ENCODE data around the gene CHI3L1.

Gene CHI3L1

DNA sequence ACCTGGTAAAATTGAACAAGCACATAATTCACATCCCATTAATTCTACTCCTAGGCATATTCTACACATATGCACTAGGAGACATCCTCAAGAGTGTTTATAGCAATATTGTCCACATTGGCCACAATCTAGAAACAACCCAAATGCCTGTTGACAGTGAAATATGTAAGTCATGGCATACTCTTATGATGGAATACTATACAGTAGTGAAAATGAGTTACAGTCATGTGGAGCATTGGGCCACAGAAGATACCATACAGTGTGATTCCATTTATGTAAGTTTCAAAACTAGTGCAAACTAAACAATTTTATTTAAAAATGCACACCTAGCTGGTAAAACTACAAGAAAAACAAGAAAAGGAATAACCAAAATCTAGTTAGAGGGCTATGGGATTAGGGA lies 23.8 kb upstream of the CHI3L1 start:
- intact Hi-C loops (cut with DNase I): no loop called here
- no peak for DNase-seq

DNA sequence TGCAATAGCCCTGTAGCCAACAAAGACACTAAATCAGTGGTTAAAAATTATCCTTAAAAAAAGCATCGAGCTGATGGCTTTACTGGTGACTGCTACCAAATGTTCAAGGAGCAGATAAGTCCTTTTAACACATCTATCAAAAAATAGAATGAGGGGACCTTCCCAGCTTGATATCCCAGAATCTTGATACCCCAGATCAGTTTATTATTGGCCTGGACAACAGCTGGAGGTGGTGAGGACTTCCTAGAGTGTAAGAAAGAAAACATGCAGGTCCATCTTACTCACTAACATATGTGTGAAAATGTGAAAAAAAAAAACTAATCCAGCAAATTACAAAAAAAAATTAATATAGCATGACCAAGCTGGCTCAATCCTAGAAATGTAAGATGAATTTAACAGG lies 21.7 kb upstream of the CHI3L1 start:
- intact Hi-C loops (cut with DNase I): no loop called here
- no peak for DNase-seq

DNA sequence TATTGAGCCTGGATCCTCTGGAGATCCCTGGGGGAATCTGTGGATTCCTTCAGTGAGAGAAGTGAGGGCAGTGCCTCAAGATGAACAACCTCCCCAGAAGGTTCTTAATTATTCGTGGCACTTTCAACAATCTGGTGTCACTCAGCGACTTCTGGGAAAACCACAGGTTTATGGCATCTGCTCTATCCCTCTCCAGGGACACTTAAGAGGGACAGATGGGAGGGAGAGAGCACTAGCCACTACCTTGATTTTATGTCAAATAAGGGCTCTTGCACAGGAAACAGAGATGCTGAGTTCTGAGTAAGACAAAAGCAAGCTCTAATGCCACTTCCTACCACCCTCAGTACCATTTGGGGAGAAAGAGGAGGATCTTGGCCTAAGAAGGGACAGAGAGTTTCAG lies 21.2 kb upstream of the CHI3L1 start:
- no peak for DNase-seq
- intact Hi-C loops (cut with DNase I): no loop called here

DNA sequence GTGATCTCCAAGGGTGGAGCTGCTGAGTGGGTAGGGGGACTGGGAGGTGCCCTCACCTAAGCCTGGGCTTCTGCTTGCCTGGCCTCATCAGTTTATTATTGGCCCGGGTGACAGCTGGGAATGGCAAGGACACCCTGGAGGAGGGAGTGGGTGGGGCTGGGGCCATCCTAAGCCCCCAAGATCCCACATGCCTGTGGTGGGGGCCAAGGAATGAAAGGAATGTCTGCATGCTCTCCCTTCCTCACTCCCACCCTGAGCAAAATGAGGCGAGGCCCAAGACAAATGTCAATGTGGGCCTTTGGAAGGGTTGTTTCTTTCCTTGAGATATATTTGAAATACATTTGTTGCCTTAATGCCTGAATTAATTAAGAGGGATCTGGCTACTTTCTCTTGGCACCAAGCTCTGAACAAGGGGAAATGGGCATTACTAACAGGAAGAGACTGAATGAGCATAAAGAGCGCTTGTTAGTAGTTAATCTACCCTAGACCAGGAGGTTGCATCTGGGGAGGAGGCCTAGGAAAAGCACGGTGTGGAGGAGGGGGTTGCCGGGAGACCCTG lies 19.7 kb upstream of the CHI3L1 start:
- intact Hi-C loops (cut with DNase I): no loop called here
- no peak for DNase-seq

DNA sequence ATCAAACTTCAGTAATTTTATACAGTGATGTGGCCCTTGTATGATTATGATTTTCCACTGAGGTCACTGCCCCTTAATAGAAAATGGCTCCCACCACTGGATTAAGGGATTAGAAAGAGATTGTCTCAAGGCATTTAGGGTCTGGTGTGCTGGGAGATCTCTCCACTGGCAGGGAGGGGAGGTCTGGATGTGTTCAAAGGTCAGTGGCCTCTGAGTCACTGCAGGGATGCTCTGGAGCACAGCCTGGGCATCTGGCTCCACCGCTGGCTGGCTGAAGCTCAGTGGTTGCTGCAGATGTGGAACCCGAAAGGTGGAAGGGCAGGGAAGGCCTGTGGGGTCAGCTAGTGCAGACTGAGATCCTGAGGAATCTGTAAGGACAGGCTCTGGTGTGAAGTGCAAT lies 18.3 kb upstream of the CHI3L1 start:
- DNase-seq: no peak
- intact Hi-C loops (cut with DNase I): no loop called here

DNA sequence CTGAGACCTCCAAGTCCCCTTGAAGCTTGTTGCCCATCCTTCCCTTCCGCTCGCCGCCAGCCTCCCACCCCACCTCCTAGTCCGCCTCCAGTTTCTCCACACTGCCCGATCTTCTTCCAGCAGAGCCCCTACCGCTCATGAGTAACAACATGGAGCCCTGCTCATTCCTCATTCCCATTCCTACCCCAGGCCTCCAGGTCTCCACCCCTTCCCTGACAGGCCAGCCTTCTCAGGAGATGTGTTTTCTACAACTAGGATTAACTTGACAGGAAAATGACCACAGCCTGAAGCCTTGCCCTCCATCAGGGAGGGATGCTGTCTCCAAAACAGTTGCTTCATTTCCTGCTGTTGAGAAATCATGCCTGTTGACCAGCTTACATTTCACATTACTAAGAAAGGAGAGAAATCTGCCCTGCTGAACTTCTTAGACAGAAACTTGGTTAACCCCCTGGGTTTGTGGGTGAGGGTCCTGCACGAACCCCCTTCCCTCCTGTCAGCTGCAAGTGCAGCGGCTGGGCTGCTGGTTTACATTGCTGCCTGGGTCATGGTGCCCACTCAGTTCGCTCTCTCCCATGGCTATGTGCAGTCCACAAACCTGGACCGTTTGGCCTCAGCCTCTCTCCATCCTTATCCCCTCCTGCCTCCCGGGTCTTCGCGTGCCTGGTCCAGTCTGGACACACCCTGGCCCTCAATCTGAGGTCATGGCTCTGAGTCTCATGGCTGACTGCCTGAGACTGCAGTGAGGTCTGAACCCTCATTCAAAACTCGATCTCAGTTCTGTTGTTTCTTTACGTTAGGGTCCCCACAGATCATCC lies 16.1 kb upstream of the CHI3L1 start:
- peak in 5 of 42 donors; percentile 32 to 69 (median 34) for DNase-seq
- intact Hi-C loops (cut with DNase I): no loop called here

DNA sequence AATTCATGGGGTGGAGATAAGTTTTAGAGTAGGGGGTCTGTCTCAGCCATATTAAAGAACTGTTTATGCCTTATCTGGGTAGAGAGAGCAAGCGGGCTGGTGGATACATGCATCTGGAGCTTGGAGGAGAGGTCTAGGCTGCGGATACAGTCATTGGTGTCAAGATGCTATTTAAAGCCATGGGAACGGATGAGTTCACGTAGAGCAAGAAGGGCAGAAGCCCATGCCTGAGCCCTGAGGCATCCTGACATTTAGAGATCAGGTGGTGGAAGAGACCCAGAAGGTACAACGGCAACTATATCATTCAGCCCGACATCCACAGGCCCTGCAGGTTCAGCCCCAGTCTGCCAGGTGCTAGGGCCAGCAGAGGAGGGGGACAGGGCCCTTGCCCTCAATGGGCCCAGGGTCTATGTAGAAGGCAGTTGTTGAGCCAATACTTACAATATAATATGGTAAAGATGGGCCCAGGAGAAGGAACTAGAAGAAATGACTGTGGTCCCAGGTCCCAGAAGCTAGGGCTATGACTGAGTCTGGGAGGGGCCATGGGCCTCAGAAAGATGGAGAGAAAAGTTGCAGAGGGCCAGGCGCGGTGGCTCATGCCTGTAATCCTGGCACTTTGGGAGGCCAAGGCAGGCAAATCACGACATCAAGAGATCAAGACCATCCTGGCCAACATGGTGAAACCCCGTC lies 15.2 kb upstream of the CHI3L1 start:
- intact Hi-C loops (cut with DNase I): no loop called here
- peak in 1 of 42 donors; percentile 12 for DNase-seq

DNA sequence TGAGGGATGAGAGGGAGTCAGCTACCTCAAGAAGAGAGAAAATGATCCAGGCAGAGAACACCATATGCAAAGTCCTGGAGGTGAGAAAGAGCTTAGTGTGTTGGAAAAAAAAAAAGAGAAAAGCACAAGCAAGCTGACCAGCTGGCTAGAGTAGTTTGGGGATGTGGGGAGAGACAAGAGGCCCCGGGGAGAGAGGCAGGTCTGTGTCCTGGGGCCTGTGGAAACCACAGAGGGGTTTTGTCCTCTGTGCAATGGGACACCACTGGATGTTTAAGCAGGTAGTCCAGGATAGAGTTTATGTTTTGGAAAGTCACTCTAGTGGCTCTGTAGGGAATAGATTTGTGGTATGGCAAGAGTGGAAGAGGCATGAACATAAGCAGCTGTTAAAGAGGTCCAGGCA lies 14.4 kb upstream of the CHI3L1 start:
- peak in 1 of 42 donors; percentile 22 for DNase-seq
- intact Hi-C loops (cut with DNase I): no loop called here

DNA sequence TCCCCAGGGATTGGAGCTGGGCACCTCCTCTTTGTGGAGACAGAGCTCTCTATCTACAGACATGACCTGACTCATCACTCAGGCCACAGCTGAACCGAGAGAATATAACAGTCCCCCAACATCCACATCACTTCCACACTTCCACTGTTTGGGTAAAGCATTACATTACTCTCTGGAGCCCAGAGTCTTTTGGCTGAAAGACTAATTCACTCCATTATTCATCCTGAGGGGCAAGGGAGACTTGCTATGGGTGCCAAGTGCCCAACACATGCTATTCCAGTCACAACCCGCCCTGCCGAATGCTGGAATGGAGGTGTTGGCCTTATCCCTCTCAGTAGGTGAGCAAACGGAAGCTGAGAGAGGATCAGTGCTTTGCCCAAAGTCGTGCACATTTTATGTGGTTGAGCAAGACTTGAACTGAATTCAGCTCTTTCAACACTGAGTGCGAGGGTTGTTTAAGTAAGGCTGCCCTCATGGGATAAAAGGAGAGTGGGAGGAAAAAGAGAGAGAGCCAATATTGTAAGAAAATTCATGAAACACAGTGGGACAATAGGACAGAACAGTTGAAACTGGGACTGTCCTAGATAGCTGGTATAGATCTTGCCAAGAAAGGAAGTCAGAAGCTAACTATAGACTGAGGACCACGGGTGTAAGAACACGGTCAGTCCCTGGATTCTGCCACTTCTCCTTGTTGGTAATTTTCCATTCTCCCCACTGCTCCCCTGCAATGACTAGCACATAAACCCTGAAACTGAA lies 13.5 kb upstream of the CHI3L1 start:
- intact Hi-C loops (cut with DNase I): no loop called here
- peak in 6 of 42 donors; percentile 30 to 79 (median 49) for DNase-seq

DNA sequence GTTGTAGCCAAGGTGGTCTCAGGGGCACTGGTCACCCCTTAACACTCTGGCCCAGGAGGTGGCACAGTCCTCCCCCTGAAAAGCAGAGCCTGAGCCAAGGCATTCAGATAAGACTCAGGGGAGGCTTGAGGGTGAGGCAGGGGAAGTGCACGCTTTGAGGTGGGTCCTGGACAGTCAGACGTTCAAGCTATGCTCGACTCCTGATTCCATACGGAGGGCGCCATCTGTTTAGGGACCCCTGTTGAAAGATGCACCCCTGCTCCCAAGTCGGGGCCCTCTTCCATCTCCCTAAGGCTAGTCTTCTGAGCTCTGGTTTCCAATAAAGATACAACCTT lies 12.9 kb upstream of the CHI3L1 start:
- intact Hi-C loops (cut with DNase I): no loop called here
- no peak for DNase-seq

DNA sequence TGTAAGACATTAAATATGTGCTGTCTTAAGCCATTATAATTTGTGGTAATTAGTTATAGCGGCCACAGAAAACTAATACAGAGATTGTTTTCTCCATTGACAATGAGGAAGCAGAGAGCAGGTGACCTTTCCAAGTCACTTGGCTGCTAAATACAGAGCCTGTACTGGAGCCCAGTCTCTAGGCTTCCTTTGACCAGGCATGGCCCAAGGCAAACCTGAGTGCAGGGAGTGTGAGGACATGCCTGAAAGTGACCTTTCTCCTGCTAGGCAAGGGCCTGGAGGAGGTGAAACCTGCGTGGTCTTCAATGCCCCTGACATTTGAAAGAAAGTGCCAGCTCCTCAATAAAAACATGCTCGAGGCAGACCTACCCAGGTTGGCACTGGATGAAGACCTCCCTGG lies 12.5 kb upstream of the CHI3L1 start:
- no peak for DNase-seq
- intact Hi-C loops (cut with DNase I): no loop called here

DNA sequence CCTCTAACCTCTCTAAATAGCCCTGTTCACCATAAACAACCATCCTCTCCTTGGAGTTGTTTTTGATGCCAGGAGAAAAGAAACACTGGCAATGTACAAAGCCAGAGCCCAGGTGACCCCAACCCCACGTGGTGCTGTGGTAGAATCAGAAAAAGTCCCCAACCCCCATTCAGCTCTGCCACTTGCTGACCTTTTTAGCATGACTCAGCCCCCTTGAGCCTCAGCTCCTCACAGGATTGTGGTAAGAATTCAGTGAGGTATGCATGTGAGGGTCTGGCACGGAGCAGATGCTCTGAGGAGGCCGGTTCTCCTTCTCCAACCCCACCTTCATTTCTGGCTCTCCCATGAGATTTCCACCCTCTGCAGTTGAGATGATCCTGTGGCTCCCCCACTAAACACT lies 11.1 kb upstream of the CHI3L1 start:
- intact Hi-C loops (cut with DNase I): no loop called here
- no peak for DNase-seq

DNA sequence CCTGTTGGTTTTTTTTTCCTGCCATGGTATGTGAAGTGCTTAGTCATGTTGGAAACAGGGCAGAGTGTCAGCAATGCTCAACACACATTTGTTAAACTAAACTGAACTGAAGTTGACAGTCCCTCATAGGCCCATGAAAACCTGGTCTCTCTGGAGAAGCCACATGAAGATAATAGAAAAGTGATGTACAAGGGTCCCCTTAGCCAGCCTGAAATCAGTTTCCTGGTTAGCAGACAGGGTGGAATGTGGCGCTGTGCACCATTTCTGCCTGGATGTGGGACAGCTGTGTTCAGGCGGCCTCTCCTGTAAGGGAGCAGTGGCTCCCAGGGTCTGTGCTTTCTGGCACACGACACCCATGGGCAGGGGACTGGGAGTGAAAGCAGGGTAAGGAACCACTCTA lies 9.9 kb upstream of the CHI3L1 start:
- intact Hi-C loops (cut with DNase I): no loop called here

DNA sequence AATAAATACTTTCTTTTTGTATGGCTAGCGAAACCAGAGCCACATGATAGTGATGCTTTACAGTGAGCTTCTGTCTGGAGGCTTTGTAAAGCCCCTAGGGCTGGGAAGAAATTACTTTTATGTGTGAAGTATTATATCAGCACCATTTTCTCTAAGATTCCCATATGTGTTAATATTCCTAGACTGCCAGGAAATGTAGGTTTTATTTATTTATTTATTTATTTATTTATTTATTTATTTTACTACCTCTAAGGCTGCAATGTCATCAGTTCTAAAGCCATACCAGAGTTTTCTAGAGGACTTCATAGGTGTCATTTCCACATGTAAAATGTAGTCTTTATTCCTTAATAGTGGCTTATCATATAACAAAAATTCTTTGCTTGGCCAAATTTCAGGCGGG lies 4.4 kb upstream of the CHI3L1 start:
- no peak for DNase-seq
- intact Hi-C loops (cut with DNase I): no loop called here

More for the DNA sequence above, 9.9 kb upstream of the CHI3L1 start:
- no peak for DNase-seq

DNA sequence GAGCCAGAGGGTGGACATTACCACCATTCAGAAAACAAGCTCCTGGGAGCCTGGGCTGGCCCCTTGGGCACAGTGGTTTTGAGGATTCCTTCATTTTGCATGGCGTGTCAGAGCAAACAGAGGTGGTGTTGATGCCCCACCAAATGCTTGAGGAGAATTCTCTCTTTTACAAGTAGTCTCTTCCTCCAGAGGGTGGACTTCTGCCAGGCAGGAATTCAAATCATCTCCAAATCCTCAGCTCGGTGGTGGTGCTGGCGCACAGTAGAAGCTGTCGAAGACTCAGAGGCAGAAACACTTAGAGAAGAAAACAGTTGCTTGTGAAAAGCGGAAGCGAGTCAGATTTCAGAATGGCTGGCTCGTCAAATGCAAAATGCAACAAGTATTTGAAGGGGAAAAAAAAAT lies 3.4 kb upstream of the CHI3L1 start:
- intact Hi-C loops (cut with DNase I): no loop called here
- DNase-seq: peak in 2 of 42 donors; percentile 10 to 26

DNA sequence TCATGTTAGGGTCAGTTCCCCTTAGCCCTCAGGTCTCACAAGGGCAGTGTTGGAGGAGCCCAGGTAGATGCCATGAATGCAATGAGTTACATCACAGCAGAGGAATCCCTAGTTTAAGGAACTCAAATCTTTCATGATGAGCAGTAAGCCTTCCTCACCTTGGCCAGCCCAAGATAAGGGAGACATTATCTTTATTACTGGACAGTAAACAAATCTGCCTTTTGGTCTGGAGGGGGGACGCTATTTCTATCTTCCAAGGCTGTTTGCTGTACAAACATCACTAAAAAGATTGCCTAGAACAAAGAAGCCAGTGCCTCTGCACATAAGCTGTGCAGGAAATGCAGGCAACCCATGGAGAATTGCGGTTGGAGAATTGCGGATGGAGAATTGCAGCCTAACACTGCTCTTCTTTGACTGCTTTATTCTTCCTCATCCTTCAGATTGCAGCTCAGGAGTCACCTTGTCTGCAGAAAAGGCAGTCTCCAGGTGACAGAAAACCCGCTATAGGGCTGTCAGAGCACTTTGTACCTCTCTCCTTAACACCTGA lies 2.3 kb upstream of the CHI3L1 start:
- DNase-seq: no peak
- intact Hi-C loops (cut with DNase I): no loop called here

DNA sequence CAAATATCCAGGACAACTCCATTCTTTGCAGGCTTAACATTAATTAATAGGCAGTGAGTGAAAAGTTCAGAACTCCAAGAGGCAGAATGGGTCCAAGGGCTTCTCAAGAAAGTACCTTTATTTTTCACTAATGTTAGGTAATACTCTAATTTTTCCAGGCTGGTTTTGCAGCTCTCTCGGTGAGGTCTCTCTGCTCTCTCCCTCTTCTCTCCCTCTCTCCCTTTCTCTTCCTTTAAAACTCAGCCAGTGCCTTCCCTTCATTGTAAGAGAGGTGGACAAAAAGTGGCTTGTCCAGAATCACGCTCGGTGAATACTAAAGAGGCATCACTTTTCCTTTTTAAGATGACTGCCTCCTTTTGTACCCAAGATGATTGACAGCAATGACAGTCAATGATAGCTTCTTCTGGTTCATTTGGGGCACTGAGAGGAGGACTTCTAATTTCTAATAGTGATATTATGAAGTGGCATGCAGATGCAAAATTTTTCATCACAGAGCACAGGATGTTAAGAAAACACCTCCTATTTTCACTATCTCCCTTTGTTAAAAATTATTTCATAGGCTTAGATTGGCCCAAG lies 1.3 kb upstream of the CHI3L1 start:
- peak in 1 of 42 donors; percentile 34 for DNase-seq
- intact Hi-C loops (cut with DNase I): no loop called here

DNA sequence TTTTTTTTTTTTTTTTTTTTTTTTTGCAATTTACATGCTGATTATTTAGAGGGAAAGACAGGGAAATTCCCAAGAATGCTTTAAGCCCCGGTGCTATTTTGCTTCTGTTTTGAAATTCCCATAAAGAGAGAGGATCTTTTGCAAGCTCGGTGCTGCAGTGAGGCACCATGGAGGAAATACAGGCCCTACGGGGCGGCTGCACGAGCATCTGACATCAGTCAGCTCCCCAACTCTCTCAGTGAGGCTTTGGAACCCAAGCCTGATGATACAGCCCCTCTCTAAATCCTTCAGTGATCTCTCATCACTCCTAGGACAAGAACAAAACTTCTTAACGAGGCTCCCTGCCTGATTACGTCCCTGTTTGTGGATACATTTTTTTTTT lies 791 bp upstream of the CHI3L1 start:
- DNase-seq: peak in 2 of 42 donors; percentile 6 to 33
- intact Hi-C loops (cut with DNase I): no loop called here

DNA sequence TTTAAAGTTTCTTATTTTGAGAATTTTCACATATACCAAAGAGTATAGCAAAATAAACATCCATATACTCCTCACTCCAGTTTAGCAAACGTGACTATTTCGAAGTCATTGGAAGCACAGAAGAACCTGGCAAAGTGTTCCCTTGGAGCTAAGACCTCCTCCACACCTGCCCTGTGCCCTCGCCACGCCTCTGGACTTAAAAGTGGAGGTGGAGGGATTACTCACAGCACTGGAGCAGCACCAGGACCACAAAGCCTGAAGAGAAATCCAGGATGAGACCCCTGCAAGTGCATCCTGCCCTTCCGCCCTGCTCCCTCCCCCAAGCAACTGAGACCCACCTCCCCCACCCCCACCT lies 436 bp downstream of the CHI3L1 start:
- intact Hi-C loops (cut with DNase I): no loop called here
- DNase-seq: peak in 1 of 42 donors; percentile 12
